D341Med (cell line): ENCODE data around the gene SPINK13.
"Not testable (repeated sequence)": the region's sequence is repeated elsewhere in the genome, so short reads cannot be mapped to it uniquely, and the experiment has no call there.

Experiments
- DNase-seq: peaks from one replicate; pipeline ENCODE4 v3.0.0; 2012; ENCODE audit warnings: low spot score

Gene SPINK13

DNA sequence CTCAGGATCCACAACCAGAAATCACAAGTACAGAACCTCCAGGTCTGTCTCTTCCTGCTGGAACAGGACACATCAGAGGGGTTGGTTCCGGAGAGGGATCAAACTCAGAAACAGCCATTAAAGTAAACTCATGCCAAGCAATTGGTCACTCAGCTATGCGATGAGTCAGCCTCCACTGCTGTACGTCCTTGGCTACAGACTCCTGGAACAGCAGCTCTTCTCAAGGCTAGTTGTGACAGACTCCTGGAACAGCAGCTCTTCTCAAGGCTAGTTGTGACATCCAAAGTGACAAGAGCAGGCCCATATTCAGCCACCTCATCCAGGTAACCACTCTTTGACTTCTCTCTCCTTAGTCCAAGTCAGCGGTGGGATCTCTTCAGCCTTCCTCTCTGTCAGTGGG, at the start of gene SPINK13:
Gene SPINK13, plus strand, starts transcription at position 229 of the 400 bp plus-strand sequence. CDS start 1,279 bp downstream, outside the sequence.
- DNase-seq, result no peak

DNA sequence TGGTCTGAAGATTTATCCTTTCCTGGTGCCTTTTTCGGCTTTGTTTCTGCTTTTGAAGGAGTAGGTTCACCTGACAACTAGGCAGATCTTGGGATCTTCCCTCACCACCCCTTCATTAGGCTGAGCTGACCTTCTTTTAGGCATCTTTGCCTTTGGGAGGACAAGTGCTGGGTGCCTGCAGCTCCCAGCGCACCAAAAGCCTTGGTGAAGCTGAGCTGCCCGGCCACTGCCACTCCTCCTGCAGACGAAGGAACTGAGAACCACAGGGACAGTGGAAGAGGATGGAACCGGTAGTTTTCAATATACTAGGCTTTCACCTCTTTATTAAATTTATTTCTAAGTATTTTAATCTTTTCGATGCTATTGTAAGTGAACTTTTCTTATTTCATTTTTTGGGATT, 47.1 kb upstream of the SPINK13 start:
- no peak for DNase-seq

GRCh38 chr5:148224117-148224742, 44.4 kb upstream of the SPINK13 start:
- DNase-seq, result no peak

DNA sequence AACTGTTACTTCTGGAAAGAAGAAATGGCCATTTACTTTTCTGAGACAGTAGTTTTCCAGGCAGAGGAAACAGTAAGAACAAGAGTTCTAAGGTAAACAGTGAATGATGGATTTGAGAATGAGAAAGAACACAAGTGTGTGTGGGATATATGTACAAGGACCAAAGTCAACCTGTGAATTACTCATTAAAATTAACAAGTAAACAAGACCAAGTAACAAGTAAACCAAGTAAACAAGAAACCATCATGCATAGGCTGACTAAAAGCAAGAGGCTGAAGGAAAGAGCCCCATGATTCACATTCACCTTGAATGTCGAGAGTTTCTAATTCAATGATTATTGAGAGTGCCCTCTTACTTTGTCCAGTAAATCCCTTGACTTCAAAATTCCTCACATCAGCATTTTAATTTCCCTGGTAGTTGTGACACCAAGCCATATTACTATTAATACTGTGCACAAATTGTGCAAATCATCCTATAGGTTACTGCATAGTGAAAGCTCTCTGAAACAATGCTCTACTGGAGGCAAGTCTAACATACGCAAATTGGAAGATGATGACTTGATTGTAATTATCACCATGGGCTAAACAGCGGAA, 40.1 kb upstream of the SPINK13 start:
- no peak for DNase-seq

DNA sequence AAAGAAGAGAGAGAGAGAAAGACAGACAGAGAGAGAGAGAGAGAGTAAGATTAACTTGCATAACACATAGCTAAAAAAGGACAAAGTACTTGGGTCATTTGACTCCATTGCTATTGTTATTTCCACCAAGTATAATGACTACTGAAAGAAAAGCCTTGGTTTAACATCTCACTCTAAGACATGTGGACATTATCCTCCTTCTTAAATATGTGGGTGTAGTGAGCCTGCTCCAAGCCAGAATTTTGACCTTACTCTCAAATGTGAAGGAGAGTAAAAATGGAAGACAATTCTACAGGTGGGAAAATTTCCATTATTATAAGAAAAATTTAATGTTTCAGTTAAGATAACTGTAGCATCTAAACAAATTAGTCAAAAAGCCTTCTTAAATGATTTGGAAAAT, 38.8 kb upstream of the SPINK13 start:
- DNase-seq, result no peak

DNA sequence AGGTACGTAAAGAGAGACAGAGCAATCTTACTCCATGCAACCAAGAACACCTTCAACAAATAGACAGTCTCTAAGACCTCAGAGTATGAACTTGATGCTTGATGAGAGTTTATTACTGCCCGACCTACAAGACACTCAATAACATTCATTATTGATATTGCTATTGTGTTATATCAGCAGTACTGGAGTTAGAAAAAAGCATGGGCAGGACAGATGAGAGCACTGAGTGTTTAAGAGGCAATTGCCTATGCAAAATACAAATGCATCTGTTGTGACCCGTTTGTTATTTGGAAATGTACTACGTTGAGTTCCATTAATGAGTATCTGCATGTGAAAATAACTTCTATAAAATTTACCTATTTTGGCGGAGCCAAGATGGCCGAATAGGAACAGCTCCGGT, 38.4 kb upstream of the SPINK13 start:
- no peak for DNase-seq

- no peak for DNase-seq
Measured at GRCh38 chr5:148237785-148238417, 30.7 kb upstream of the SPINK13 start.

GRCh38 chr5:148238418-148238794, 30.2 kb upstream of the SPINK13 start, which contains the start of gene MARCOL:
Gene MARCOL, plus strand, starts transcription at chr5:148238525. Its CDS starts 73 bp downstream, at chr5:148238598.
- DNase-seq, result no peak

GRCh38 chr5:148248894-148249293, 19.7 kb upstream of the SPINK13 start:
- DNase-seq, result no peak

- no peak for DNase-seq
Measured at GRCh38 chr5:148255456-148255855, 13.1 kb upstream of the SPINK13 start.

DNA sequence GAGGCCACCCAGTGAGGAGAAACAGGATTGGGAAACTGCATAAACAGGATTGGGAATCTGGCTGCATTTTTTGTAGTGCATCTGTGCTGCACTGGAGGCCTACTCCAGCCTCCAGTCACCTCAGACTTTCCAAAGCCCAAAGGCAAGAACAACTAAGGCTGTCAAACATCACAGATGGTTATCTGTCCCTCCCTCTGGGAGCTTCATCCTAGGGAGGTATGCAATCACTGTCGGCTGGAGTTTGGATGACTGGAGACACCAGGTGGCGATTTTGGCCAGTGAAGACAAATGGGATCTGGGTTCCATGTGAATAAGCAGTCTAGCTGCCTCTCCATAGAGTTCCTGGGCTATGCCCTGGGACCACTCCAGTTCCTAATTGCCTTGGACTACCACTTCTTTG, 9.3 kb upstream of the SPINK13 start:
- no peak for DNase-seq

- no peak for DNase-seq
Measured at GRCh38 chr5:148261221-148261620, 7.4 kb upstream of the SPINK13 start.

GRCh38 chr5:148267962-148268361, 632 bp upstream of the SPINK13 start:
- DNase-seq, result no peak

- DNase-seq, result not testable (repeated sequence)
Measured at GRCh38 chr5:148275129-148275528, 6.5 kb downstream of the SPINK13 start.

DNA sequence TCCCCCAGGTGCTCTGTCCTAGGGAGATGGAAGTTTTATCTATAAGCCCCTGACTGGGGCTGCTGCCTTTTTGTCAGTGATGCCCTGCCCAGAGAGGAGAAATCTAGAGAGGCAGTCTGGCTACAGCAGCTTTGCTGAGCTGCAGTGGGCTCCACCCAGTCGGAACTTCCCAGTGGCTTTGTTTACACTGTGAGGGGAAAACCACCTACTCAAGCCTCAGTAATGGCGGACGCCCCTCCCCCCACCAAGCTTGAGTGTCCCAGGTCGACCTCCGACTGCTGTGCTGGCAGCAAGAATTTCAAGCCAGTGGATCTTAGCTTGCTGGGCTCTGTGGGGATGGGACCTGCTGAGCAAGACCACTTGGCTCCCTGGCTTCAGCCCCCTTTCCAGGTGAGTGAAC, 12.3 kb downstream of the SPINK13 start:
- not testable (repeated sequence) for DNase-seq

DNA sequence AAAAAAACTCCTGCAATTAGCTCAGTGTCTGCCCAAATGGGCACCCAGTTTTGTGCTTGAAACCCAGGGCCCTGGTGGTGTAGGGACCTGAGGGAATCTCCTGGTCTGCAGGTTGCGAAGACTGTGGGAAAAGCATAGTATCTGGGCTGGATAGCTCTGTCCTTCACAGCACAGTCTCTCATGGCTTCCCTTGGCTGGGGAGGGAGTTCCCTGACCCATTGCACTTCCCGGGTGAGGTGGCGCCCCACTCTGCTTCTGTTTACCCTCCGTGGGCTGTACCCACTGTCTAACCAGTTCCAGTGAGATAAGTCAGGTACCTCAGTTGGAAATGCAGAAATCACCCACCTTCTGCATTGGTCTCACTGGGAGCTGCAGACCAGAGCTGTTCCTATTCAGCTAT, 12.7 kb downstream of the SPINK13 start:
- DNase-seq, result not testable (repeated sequence)

- DNase-seq, result peak; percentile 26
Measured at GRCh38 chr5:148290271-148291195, 21.9 kb downstream of the SPINK13 start.

DNA sequence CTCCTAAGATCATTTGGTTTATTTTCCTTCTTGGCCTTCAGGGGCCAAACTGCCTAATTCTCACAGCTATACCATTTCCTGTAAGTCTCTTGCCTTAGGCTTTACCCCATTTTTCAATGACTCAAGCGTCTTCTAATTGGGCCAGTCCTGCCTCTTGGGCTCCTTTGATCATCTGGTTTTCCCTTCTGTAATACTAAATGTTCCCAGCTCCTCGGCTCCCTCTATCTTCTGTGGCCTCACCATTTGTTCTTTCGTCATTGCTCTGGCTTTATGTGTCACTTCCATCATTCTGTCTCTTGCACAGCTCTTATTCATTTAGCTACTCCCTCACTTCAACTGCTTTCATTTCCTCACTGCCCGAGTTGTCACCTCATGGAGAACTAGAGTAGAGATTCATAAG, 29.1 kb downstream of the SPINK13 start:
- no peak for DNase-seq

- no peak for DNase-seq
Measured at GRCh38 chr5:148306446-148306845, 37.9 kb downstream of the SPINK13 start.

GRCh38 chr5:148309019-148309418, 40.4 kb downstream of the SPINK13 start:
- no peak for DNase-seq

DNA sequence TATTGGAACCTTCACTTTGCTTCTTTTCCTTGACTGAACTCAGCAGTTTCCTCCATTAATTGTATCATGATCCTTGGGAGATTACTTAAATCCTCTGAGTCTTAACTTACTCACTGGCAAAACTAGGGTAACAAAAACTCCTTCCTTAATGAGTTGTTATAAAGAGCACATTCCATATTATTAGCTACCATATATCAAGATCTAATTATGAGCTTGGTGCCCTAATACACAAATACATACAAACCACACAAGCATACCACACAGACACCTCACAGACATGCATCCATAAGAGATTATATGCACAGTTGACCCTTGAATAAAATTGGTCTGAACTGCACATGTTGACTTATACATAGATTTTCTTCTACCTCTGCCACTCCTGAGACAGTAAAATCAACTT, 41.2 kb downstream of the SPINK13 start:
- DNase-seq, result no peak

- DNase-seq, result no peak
Measured at GRCh38 chr5:148311484-148311883, 42.9 kb downstream of the SPINK13 start.
